Stimulated activated CD4-positive, alpha-beta T cell treated with anti-CD3 and anti-CD28 coated beads, Interleukin-1b, Interleukin-23, amount 100 ng/mL, for 4 hours (primary cell): ENCODE measurements around the gene MLPH.

Experiments
- DNase-seq, 2 donors: peaks; one replicate each; pipeline ENCODE4 v3.0.0-alpha.2; 2020; ENCODE audit warnings: low read depth in 2 of 2

MLPH gene

GRCh38 chr2:237500681-237501424 is 13.8 kb downstream of the MLPH start:
- no peak for DNase-seq

DNA sequence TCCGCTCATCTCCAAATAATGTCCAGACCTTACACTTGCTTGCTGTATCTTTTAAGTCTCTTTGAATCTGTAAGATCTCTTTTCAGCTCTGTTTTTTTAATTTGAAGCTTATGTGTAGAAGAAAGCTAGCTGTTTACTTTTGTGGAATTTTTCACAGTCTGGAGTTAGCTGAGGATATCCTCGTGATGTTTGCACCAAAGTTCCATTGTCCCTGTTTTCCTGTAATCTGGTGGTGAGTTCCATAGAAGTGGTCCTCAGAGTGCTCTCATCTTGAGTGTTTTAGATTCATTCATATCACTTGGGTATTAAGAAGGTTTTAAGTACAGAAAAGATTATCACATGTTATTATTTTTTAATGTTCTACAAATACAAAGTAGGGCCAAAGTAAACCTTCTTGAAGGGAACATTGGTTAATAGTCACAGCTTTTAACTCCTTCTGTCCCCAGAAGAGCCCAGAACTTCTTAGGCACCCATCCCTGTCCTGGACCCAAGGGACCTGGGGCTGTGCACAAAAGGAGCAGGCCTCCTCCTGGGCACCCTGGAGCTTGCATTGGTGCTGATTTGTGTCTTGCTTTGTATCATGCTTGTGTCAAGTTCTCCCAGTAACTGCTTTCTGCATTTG is 15.0 kb downstream of the MLPH start:
- no peak for DNase-seq

GRCh38 chr2:237503201-237503600 is 16.1 kb downstream of the MLPH start:
- no peak for DNase-seq

- no peak for DNase-seq
Observed at GRCh38 chr2:237505188-237505939, 18.3 kb downstream of the MLPH start.

DNA sequence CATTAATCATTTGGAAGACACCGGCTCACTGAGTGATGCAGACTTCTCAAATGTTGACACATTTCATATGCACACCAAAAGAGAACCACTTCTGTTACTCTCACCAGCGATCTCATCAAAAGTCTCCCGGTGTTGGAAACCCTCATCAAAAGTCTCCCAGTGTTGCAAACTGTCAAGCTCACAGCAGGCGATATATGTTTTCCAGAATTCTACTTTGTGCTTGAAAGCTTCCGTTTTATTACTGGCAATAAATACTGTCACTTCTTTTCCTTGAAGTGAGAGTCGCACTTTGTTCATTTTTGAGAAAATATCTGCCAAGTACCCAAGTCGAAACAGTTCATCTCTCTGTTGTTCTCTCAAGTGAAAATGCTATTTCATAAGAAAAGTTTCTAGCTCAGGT is 20.5 kb downstream of the MLPH start:
- DNase-seq, result no peak

DNA sequence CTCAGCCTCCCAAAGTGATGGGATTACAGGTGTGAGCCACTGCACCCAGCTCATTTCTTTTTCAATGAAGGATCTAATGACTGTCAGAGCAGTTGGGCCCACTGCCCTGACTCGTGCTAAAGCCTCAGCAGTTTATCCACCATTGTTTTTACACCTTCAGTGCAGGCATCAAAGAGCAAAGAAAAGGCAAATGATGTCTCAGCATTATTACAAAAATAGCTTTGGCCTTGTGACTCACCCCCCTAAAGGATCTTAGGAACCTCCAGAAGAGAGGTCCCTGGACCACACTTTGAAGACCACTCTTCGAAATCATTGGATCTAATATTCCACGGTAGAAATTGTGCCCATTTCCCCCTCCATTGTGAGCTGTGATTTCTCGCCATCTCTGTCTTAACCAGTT is 21.3 kb downstream of the MLPH start:
- no peak for DNase-seq

DNA sequence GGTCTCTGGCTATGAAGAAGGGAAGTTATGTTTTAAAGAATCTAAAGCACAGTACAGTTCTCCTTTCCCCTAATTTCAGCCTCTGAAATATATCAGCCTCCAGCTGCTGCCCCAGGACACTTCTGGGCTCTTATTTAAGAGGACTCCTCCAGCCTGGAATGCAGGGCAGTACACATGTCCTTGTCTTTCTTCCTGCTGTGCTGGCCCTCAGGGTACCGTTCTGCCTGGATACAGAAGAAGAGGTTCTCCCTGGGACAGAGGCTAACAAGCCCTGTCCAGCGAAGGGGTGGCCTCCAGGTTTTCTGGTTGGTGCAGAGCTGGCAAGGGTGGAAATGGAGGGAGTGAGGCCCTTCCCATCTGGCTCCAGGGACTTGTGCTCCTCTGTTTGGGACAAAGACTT is 22.1 kb downstream of the MLPH start:
- no peak for DNase-seq

DNA sequence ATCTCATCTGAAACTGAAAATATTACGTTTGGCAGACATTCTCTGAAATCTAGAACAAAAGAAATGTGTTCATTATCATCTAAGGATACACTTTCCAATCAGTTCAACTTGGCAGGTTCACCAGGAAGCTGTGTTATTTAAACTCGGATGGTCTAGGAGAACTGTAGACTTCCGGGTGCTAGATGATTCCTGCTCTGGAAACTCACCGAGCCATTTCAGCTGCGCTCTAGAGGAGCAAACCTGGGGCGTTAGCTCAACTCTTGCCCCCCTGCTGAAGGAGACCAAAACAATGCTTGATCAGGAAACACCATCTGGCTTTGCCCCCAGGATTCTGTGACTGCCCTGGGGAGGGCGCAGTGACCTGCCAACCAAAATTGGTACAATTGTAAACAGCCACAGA is 22.9 kb downstream of the MLPH start:
- no peak for DNase-seq

DNA sequence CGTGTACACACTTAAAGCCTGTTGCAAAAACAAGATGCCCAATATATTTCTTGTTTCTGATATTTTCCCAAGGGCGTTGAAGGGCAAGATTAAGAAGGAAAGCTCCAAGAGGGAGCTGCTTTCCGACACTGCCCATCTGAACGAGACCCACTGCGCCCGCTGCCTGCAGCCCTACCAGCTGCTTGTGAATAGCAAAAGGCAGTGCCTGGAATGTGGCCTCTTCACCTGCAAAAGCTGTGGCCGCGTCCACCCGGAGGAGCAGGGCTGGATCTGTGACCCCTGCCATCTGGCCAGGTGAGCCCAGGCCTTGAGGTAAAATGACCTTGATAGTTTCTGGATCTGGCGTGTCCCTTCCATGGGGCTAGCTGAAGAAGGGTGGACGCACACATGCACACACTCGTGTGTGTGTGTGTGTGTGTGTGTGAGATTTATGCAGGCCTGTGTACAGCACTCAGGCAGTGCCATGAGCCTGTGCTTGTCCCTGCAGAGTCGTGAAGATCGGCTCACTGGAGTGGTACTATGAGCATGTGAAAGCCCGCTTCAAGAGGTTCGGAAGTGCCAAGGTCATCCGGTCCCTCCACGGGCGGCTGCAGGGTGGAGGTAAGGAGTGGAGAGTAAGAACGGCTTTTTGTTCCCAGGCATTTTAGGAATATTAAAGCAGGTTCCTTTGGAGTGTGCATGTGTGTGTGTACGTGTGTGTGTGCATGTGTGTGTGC is 23.6 kb downstream of the MLPH start:
- DNase-seq, result no peak

DNA sequence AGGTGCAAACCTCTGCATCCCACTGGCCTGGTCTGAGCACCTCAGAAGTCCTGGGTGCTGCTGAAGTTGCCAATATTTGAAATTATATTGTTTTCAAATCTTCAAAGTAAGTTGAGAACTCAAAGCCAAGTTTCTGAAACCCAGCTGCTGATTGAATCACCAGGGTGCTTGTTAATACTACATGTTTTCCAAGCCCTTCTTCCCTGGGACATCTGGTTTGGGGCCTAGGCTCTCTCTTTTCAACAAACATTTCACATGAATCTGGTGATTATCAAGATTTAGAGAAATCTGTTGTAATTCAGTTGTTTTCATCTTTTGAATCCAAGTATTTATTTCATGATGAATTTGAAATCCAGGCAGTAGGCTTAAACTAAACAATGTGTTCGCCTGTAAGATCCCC is 24.4 kb downstream of the MLPH start:
- no peak for DNase-seq

GRCh38 chr2:237511885-237512405 is 24.9 kb downstream of the MLPH start:
- no peak for DNase-seq

GRCh38 chr2:237512774-237513466 is 25.9 kb downstream of the MLPH start:
- peak; percentile 68 for DNase-seq

GRCh38 chr2:237513693-237514092 is 26.6 kb downstream of the MLPH start:
- DNase-seq, result no peak

- DNase-seq, result no peak
Observed at GRCh38 chr2:237514474-237515130, 27.6 kb downstream of the MLPH start.

- no peak for DNase-seq
Observed at GRCh38 chr2:237515166-237515565, 28.1 kb downstream of the MLPH start.

DNA sequence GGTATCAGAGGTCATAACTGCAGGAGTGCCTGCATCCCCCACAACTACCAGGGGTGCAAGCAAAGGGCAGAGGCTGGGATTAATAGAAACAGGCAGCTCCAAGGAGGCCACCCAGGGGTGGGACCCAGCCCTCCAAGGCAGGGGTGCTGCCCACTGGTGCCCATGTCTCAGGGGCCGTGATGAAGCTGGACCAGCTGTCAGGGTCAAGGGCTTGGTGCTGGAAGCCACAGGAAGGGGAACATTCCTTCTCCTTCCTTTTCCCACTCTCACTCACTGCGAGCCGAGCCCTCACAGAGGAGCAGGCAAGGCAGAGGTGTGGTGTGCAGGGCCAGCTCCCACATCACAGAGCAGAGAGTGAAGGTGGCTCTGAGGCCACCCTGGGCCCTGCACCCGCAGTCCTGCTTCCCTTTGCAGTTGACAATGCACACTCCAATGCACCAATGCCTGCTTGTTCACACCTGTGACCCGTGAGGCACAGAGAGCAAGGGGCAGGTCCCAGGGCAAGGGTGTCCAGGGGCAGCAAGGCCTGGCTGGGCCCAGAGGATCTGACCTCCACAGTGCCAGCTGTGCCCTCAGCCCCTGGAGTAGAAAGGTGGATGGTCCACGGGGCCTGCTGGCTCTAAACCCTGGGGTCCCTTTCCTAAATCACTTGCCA is 28.7 kb downstream of the MLPH start:
- DNase-seq, result no peak

- DNase-seq, result no peak
Observed at GRCh38 chr2:237517163-237517562, 30.1 kb downstream of the MLPH start.

DNA sequence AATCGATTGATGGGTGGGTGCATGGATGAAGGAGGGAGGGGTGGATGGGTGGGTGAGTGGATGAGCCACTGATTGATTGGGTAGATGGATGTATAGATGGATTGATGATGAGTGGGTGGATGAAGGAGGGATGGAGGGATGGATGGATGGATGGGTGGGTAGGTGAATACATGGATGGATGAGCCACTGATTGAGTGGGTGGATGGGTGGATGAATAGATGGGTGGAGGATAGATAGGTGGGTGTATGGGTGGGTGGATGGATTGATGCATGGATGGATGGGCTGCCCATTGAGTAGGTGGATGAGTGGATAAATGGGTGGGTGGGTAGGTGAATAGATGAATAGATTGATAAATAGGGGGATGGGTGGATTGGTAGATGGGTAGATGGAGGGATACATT is 30.9 kb downstream of the MLPH start:
- no peak for DNase-seq

- DNase-seq, result no peak
Observed at GRCh38 chr2:237519506-237520245, 32.6 kb downstream of the MLPH start.

DNA sequence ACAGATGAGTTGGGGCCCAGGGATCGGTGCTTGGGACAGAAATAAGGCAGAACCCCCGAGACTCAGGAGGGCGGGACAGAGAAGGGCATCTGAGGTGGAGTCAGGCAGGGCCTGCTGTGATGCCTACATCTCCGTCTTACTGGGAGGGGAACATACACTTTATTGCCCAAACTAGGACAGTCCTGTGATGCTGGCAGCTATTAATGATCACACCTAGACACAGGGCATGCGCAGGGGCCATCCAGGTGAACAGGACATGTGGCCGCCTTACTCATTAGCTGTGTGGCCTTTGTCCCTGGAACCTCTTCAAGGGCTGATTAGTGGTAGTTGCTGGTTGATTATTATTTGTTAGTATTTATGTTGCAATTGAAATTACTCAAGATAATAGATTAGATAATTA is 33.2 kb downstream of the MLPH start:
- DNase-seq, result no peak
